Stimulated activated naive CD4-positive, alpha-beta T cell (primary cell): ENCODE data around the gene ZMIZ1.

Experiments
- DNase-seq, 6 experiments: peaks; one replicate each; lab custom pipeline; 2025; lab: John Stamatoyannopoulos, UW

Gene ZMIZ1

GRCh38 chr10:79150444-79150754 is 81.6 kb downstream of the ZMIZ1 start:
- no peak for DNase-seq

GRCh38 chr10:79152423-79152817 is 83.7 kb downstream of the ZMIZ1 start:
- no peak for DNase-seq

GRCh38 chr10:79153745-79154144 is 85.0 kb downstream of the ZMIZ1 start:
- DNase-seq: no peak

- DNase-seq: no peak
Measured at GRCh38 chr10:79155301-79156081, 86.7 kb downstream of the ZMIZ1 start.

- DNase-seq: no peak
Measured at GRCh38 chr10:79156334-79157274, 87.8 kb downstream of the ZMIZ1 start.

- DNase-seq: no peak
Measured at GRCh38 chr10:79158004-79158340, 89.2 kb downstream of the ZMIZ1 start.

GRCh38 chr10:79158402-79159097 is 89.8 kb downstream of the ZMIZ1 start:
- DNase-seq: no peak

- no peak for DNase-seq
Measured at GRCh38 chr10:79159141-79159651, 90.4 kb downstream of the ZMIZ1 start.

GRCh38 chr10:79159785-79160184 is 91.0 kb downstream of the ZMIZ1 start:
- DNase-seq: no peak

- no peak for DNase-seq
Measured at GRCh38 chr10:79160191-79160590, 91.4 kb downstream of the ZMIZ1 start.

GRCh38 chr10:79161557-79161956 is 92.8 kb downstream of the ZMIZ1 start:
- no peak for DNase-seq

GRCh38 chr10:79162022-79162421 is 93.3 kb downstream of the ZMIZ1 start:
- DNase-seq: no peak

- DNase-seq: no peak
Measured at GRCh38 chr10:79162861-79163665, 94.3 kb downstream of the ZMIZ1 start.

GRCh38 chr10:79163666-79163975 is 94.9 kb downstream of the ZMIZ1 start:
- no peak for DNase-seq

GRCh38 chr10:79164075-79164474 is 95.3 kb downstream of the ZMIZ1 start:
- no peak for DNase-seq

GRCh38 chr10:79165070-79165778 is 96.5 kb downstream of the ZMIZ1 start:
- DNase-seq: no peak

- DNase-seq: no peak
Measured at GRCh38 chr10:79166312-79166721, 97.6 kb downstream of the ZMIZ1 start.

- no peak for DNase-seq
Measured at GRCh38 chr10:79166741-79167140, 98.0 kb downstream of the ZMIZ1 start.

- no peak for DNase-seq
Measured at GRCh38 chr10:79167537-79167936, 98.8 kb downstream of the ZMIZ1 start.

- DNase-seq: no peak
Measured at GRCh38 chr10:79168210-79168609, 99.4 kb downstream of the ZMIZ1 start.

GRCh38 chr10:79170226-79170752 is 101.5 kb downstream of the ZMIZ1 start:
- DNase-seq: no peak
